ENCODE results near the gene ZIM2.

Gene ZIM2

DNA sequence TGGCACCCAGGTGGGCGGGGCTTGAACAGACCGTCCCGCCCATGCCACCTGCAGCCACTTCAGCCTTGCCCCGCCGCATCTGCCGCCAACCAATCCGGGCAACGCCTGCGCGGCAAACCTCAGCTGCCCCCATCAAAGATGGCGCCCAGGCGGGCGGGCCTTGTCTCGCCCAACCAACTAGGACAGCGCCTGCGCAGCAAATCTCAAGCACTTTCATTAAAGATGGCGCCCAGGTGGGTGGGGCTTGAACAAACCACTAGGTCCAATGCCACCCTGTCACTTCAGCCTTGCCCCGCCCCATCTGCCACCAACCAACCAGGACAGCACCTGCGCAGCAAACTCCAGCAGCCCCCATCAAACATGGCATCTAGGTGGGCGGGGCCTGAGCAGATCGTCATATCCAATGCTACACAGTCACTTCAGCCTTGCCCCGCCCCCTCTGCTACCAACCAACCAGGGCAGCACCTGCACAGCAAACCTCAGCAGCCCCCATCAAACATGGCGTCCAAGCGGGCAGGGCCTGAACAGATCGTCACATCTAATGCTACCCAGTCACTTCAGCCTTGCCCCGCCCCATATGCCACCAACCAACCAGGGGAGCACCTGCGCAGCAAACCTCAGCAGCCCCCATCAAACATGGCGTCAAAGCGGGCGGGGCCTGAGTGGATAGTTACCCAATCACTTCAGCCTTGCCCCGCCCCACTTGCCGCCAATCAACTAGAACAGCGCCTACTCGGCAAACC, 1.4 kb downstream of the ZIM2 start:
- DNase-seq (ENCODE audit: low spot score), result no peak

DNA sequence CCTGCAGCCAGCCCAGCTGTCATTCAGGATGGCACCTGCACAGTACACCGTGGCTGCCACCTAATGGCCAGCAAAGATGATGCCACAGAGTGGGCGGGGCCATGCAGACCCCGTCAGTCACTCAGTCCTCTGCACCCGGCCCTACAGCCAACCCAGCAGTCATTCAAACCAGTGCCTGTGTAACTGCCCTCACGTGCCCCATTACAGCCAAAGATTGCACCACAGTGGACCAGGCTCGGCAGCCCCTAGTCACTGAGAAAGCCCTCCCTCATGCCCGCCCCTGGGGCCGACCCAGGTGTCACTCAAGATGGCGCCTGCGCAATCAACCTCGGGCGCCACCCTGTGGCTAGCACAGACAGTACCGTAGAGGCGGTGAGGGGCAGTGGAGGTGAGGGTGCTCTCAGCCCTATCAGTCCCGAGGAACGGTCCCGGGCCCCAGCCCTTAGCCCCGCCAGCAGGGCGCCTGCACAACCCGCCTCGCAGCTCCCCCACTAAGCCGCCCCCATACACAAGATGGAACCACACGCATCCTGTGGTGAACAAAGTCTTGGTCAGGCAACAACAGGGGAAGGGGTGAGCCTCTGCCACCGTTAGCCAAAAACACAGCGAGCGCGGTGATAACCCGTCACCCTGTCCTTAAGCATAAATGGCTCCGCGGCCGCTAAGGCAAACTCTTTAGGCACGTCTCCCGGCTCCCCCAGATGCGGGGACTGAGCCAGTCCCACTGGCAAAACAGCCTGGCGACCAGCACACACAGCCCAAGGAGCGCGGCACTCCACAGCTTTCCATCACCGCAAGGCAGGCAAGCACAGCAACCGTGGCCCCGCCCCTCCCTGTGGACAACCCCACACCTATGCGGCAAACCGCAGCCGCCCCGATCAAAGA, 2.3 kb downstream of the ZIM2 start:
- no peak for DNase-seq (ENCODE audit: low spot score)

DNA sequence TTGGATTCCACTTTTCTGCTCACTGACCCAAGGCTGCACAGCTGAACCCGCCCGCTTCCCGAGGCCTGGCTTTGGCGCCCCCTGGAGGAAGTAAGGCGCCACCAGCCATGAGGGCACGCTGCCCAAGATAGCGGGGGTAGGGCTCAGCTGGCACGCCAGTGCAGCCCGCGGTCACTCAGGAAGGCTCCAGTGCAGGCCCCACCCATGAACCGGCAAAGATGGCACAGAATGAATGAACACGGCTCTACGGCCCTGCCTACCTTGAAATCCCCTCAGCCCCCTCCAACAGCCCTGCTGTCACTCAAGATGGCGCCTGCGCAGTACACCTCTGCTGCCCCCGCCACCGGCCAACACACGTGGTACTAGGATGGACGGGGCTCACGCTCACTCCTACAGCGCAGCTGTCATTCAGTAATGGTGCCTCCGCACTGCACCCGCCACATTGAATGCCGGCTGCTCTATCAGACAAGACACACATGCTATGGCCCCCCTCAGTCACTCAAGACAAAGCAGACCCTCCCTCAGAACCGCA, 3.0 kb downstream of the ZIM2 start:
- no peak for DNase-seq (ENCODE audit: low spot score)

DNA sequence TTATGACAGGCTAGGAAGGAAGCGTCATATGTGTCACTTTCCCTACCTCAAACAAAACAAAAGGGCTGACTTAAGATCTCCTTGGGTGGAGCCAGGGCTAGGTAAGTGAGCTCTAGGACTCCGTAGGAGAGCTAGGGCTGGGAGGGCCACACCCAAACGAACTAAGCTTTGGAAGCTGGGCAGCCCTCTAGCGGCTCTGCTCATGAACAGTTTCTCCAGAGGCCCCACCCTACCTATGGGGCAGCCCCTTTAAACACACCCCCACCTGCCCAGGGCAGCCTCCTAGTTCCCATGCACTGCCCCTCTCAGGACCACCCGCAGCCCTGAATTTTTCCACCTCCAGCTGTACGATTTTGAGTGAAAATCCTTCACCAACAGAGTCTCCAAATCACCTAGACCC, 3.5 kb downstream of the ZIM2 start:
- DNase-seq (ENCODE audit: low spot score), result no peak

DNA sequence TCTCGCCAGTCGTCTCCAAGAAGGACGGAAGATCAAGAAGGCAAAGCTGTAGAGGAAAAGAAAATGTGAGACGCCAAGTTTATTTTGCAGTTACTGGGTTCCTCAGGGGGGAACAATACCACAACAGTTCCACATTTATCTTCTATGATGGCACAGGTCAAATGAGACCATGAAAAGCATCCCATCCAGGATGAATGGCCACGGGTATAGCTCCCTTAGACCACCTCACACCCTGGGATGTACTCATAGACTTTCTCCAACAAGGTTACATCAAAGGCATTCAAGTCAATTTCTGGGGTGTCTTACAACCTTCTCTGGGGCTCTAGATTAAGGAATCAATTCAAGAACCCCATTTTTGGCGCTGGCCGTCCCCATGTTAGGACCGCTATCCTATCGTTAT, 4.5 kb downstream of the ZIM2 start:
- DNase-seq (ENCODE audit: low spot score), result no peak

DNA sequence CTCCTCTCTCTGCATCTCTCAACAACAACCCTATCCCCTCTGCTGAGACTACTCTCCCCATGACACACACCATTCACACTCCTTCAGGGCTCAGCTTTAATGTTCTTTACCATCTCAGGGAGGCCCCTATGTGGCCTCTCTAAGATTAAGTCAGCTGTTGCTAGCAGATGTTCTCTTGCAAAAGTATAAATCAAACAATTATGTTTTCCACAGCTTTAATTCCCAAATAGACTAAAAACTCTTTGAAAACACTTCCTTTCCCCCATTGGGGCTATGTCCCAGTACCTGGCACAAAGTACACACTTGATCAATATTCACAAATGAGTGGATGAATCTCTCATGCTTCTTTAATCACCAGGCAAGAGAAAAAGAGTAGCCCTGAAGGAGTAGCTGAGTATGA, 5.1 kb downstream of the ZIM2 start:
- DNase-seq (ENCODE audit: low spot score), result no peak

DNA sequence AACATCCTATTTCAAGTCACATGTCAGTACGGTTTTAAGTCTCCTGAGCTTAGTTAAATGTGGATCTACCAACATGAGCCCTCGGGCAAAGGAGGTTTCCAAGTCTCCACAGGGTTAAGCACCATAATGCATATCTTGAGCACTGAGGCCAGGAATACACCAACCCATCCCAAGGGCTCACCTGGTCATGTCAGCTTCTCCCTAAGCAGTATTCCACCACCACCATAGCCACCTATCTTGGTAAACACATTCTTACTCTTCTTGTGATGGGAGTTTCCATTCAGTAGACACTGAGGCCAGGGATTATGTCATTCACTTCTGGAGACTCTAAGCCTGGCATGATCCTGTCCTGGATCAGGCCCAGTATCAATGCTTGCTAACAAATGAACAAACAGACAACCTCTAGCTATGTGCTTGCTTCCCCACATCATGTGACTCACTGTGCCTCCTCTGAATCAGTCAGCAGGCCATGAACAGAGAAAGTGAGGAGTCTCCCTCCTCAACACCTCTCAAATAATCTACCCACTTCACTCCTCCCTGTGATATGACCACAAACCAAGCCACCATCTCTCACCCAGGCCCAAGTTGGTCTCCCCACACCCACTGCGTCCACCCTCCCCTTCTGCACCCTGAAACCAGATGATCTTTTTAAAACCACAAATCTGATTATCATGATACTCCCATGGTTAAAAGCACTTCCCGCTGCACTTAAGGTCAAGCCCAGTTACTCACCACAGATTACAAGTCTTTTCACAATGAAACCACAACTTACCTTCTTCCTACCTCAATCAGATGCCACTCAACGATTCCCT, 5.8 kb downstream of the ZIM2 start:
- no peak for DNase-seq (ENCODE audit: low spot score)

DNA sequence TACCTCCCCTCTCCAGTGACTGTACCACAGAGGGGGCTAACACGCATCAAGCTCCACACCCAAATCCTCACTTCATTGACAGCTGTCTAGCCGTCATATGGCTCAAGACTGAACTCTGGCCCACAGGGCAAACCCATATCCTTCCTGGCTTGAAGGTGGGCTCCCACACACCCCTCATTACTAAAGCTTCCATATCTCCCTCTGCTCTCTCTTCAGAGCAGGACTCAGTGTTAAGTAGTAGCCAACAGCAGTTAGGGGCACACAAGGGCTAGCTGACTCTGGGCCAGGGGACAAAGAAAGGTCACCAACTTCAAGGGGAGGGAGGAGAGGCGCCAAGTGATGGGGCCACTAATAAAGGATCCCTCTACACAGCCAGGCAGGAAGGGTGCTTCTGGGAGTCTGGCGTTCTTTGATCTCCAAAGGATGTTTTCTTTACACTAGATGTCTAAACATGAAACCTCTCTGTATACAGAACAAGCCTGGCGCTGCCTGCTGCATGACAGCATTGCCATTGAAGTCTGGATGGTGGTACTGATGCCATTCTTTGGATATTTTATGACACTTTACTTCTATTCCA, 8.1 kb downstream of the ZIM2 start:
- no peak for DNase-seq (ENCODE audit: low spot score)

DNA sequence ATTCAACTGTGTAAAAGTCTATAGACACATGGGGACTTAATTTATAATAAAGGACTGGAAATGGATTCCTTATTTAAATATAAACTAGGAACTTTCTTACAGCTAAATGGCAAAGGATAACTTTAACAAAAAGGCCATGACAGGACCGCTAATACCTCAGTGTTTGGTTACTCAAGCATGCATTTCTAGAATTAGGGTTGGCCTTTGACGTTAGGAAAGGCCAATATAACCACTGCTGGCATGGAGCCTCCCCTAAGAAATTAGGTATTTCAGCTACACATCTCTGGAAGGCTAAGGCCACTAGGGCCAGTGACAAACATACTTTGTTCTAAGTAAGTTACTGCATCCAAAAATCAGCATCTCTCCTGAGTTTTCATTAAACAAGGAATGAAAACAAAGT, 9.3 kb downstream of the ZIM2 start:
- no peak for DNase-seq (ENCODE audit: low spot score)

DNA sequence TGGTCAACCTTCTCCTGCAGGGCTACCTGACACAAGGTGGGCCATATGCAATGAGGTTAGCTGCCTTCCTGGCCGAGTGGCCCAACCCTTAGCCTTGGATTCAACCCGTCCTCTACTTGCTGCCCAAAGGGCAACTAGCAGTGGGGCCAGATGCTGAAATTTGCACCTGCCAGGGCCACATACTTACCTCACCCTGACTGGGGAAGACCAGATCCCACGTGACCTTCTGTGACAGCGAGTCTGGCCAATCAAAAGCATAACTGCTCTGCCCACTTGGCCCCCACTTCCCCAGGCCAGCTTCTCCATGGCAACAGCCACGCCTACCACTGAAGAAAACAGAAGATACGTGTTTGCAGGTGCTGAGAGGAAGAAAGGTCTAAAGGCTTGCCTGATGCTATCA, 10.9 kb downstream of the ZIM2 start:
- DNase-seq (ENCODE audit: low spot score), result no peak

DNA sequence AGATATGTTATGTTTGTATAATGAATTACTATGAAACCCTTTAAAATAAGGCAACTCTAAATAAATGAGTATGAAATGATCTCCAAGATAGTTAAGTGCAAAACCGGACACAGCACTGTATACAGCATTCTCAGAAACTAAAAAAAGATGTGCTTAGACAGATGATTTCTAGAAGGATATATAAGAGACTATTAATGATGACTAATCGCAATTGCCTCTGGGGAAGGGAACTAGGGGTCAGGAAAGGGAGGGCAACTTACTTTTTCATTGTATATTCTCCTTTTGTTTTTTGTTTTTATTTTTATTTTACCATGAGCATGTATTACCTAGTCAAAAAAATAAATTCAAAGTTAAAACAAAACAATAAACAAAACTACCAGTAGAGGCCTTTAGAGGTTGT, 12.8 kb downstream of the ZIM2 start:
- DNase-seq (ENCODE audit: low spot score), result no peak

DNA sequence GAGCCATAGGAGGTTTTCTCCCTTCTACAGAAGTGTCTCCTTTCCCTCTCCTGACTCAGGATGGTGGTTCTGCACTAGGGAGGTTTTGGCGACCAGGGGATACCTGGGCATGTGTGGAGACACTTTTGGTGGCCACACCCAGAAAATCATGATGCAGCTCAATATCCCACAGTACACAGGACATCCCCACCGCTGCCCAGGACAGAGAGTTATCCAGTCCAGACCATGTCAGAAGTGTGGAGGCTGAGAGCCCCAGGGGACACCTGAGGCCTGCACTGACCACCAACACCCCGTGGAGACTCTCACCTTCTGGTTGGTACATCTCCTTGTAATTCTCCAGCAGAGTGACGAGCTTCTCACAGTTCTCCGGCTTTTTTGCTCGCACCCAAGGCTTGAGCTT, 16.6 kb downstream of the ZIM2 start:
- DNase-seq (ENCODE audit: low spot score), result no peak

DNA sequence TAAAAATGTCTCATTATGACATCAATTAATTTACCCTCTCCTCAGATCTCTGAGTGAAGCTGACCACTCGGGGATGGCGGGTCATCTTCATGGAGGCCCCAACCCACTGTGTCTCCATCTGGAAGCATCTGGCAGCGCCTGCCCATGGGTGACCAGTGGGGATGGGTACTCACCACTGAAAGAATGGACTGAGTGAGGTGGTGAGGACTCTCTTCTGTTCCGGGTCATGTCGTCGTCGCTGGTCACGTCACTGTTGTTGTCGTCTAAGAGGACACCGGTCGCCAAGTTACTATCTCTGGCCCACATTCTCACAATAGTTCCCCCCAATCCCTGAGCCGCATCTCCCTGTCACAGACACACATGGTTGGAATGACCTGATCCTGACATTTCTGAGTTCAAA, 17.1 kb downstream of the ZIM2 start:
- no peak for DNase-seq (ENCODE audit: low spot score)

DNA sequence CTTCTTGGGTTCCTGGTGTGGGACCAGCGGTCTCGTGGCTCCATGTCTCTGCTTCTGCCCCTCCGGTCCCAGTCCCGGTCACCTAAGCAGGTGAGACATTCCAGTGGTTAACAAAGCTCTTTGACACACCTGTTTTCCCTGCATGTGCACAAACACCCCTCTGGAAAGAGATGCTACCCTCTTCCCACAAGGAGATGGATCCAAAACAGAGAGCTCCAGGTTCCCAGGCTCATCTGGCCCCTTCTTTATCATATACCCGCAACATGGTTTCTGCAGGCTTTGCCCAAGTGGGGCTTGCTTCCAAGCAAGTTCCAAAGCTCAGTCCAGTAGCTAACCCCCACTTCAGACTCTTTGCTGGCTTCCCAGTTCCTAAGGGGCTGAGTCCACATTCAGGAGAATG, 17.8 kb downstream of the ZIM2 start:
- no peak for DNase-seq (ENCODE audit: low spot score)

DNA sequence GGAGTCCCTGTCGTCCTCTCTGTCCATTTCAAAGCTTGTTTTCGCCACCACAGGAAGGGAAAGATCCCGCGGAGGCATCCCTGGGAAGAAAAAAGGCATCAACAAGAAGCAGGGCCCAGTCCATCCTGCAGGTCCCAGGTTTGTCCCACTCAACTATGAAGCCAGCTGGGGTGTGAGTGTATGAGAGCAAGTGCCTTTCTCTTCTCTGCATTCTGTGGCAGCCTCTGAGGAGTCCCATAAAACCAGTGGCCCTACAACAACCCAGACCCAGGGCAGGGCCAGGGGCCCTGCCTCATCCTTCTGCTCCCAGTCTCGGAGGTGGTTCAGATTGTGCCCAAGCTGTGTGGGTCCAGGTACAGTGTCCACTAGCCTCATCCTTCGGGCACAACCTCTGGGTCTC, 18.9 kb downstream of the ZIM2 start:
- DNase-seq (ENCODE audit: low spot score), result no peak

DNA sequence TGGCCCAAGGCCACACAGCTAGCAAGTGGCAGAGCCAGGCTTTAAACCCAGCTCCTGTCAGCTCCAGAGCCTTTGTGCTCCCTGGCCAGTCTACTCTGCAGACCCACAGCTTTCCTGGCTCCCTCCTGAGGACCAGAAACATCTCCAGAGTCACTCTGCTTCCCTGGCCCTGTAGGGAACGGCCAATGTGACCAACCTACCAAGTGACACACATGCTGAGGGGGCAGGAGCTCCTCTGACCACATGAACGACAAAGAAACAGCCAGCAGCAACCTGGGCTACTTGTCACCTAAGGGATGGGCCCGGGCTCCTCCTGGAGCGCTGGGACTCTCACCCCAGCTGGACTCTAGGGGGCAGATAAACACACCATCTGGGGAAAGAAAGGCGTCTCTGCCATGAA, 19.3 kb downstream of the ZIM2 start:
- no peak for DNase-seq (ENCODE audit: low spot score)

DNA sequence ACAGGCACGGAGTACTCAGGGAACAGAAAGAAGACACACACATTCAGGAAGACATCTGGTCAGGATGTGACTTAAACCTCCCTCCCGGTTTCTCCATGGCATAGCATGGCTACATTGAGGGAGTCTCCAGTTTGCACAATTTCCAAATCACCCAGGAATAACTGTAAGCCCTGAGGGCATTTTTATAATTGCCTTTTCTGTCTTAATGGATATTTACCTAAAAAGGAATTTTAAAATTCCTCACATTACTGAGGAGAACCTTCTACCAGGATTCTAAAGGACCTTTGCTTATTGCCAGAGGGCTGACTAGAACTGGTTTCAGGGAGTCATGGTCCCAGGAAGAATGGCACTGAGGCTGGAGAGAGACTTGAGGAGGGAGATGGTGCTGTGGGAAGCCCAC, 21.4 kb downstream of the ZIM2 start:
- no peak for DNase-seq (ENCODE audit: low spot score)

DNA sequence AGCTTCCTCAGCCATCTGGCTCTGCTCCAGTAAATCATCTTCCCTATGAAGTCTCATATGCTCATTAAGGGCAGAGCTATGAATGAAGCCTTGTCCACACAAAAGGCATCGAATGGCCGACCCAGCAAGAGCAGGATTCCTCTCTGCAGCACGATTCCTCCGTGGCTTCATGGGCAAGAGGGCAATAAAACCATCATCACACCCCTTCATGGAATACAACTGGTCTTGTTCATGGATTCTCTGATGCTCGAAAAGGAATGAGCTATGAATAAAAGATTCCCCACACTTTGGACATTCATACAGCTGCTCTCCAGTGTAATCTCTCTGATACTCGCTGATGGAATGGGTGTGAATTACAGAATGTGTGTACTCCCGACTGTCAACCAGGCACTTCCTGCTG, 25.9 kb downstream of the ZIM2 start:
- DNase-seq (ENCODE audit: low spot score), result no peak

DNA sequence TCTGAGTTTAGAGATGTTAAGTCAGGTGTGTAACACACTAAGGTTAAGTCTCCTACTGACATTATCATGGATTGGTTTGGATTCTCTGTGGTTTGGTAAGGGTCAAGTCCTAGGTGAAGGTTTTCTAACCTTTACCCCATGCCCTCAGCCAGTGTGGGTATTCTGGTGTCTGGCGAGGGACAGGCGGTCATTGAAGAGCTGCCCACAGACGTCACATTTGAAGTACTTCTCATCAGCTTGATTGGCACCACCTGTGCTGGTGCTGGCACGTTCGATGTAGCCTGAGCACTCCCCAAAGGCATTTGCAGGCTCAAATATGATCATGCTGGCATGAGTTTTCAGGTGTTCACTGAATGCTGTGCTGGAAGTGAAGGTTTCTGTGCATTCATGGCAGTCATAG, 27.0 kb downstream of the ZIM2 start:
- DNase-seq (ENCODE audit: low spot score), result no peak

DNA sequence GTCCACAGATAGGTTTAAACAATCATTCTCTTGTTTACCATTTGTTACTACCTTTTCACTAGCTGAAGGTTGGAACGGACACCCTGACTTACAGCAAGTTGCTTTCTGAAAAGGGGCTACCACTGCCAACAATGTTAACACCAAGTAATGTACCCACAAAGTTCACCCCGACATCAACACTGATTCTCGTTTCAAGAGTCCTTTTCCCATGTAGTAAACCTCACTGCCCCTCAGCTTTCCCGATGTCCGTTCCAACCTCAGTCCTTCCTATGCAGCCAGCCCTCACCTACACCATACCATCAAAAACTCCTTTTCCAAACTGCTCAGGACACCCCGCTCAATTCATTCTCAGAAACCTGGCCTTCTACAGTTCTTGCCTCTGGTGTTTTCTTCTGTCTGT, 29.0 kb downstream of the ZIM2 start:
- no peak for DNase-seq (ENCODE audit: low spot score)

DNA sequence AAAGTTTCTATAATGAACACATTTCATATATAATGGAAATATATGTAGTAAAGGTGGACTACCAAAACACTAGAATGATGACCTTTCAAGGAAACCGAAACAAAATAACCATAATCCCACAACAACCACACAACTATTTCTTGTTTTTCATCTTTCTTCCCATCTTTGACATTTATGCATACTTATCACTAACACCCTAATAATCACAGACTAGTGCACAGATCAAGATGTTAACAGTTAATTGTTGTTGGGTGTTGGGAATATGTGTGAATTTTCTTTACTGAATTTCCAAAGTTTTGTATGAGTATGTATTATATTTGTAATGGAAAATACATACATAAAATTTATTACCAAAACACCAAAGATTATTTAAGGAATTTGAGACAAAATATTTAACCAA, 30.3 kb downstream of the ZIM2 start:
- no peak for DNase-seq (ENCODE audit: low spot score)

DNA sequence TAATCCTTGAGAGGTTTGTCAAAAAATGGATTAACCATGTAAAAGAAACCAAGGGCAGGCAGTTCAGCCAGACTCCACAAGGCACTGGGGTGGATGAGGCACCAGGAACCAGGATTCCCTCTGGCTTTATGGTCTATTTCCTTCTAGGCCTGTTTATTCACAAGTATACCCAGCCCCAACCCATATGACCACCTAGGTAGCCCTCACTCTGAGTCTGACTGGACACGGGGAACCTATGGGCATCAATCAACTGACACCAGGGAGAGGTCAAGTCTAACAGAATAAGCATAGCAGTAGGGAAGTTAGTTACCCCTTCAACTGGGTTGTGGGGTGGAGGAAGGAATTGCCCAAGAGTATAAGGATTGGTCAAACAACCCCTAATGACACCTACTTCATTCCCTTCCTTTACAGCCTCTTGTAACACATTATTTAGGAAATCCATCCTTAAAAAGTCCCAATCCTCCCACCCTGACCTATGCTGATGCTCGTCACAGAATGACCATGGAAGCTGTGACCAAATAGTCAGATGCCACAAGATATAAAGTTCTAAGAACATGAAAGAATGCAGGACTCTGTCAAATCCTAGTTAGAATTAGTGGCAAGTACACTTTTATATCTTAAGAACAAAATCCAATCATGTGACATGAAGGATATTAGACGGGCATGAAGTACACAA, 31.7 kb downstream of the ZIM2 start:
- DNase-seq (ENCODE audit: low spot score), result no peak
